ENCODE measurements around the gene RALY.

DNA sequence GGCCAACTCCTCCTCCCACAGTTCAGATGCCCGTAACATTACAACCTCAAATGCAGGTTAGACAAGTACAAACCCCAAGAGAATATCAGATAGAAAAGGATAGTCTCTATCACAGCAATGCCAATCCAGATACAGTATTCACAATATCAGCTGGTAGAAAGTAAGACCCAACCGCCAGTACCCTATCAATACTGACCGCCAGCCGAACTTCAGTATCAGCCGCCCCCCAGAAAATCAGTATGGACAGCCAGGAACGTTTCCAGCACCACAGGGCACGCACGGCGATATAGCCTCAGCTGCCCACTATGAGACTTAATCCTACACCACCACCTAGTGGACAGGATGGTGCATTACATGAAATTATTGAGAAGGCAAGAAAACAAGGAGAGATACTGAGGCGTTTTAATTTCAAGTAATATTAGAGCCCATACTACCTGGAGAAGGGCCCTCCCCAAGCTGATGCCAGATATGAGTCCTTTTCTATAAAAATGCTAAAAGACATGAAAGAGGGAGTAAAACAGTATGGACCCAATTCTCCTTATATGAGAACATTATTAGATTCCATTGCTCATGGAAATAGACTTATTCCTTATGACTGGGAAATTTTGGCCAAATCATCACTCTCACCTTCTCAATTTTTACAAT is 135.9 kb downstream of the RALY start:
- TF ChIP-seq, protein P1, sequence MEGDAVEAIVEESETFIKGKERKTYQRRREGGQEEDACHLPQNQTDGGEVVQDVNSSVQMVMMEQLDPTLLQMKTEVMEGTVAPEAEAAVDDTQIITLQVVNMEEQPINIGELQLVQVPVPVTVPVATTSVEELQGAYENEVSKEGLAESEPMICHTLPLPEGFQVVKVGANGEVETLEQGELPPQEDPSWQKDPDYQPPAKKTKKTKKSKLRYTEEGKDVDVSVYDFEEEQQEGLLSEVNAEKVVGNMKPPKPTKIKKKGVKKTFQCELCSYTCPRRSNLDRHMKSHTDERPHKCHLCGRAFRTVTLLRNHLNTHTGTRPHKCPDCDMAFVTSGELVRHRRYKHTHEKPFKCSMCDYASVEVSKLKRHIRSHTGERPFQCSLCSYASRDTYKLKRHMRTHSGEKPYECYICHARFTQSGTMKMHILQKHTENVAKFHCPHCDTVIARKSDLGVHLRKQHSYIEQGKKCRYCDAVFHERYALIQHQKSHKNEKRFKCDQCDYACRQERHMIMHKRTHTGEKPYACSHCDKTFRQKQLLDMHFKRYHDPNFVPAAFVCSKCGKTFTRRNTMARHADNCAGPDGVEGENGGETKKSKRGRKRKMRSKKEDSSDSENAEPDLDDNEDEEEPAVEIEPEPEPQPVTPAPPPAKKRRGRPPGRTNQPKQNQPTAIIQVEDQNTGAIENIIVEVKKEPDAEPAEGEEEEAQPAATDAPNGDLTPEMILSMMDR (conservative IDR thresholded peaks at IDR 0.05) = peak; percentile 93
- no peak for TF ChIP-seq ZFX (IDR thresholded peaks at IDR 0.05)

Data from C4-2B (cell line).